Heart right ventricle (tissue), 16 donors: Measurements from ENCODE around the gene GID4. TPM values are rescaled to one million over a fixed set of nuclear protein-coding genes. Genes with fewer than 3 reads are reported as not detected.
"Not testable (repeated sequence)": the region's sequence is repeated elsewhere in the genome, so short reads cannot be mapped to it uniquely, and the experiment has no call there.

Experiments
- ATAC-seq, 8 donors: fragments of 200-7000 bp; cut with Tn5 transposase; one replicate each; pipeline ENCODE4 v1.9.1; 2020; ENCODE audit warnings: mild to moderate bottlenecking in 8 of 8, moderate library complexity in 8 of 8, moderate number of reproducible peaks in 1 of 8
- DNase-seq, 2 donors: peaks; one replicate each; pipeline ENCODE4 v3.0.0-alpha.2; 2020
- H3K27ac ChIP-seq, 10 donors: fragments of 200-600 bp; sonication (generic) in 2 of 10; one replicate each; pipeline versions ENCODE4 v1.5.0 to v1.8.0; 2020 to 2022; ENCODE audit warnings: mild to moderate bottlenecking in 3 of 10
- H3K27me3 ChIP-seq, 7 donors: fragments of 200-600 bp; one replicate each; pipeline ENCODE4 v1.8.0; 2021 to 2022; ENCODE audit warnings: mild to moderate bottlenecking in 2 of 7
- H3K36me3 ChIP-seq, 9 donors: fragments of 200-600 bp; sonication (generic) in 1 of 9; one replicate each; pipeline versions ENCODE4 v1.5.0 to v1.8.0; 2020 to 2022; ENCODE audit warnings: mild to moderate bottlenecking in 2 of 9
- H3K4me1 ChIP-seq, 9 donors: fragments of 200-600 bp; sonication (generic) in 1 of 9; one replicate each; pipeline versions ENCODE4 v1.5.0 to v1.8.0; 2020 to 2022; ENCODE audit warnings: mild to moderate bottlenecking in 4 of 9
- H3K4me3 ChIP-seq, 10 donors: fragments of 200-600 bp; sonication (generic) in 2 of 10; one replicate each; pipeline versions ENCODE4 v1.5.0 to v1.8.0; 2020 to 2022; ENCODE audit warnings: mild to moderate bottlenecking in 7 of 10, moderate library complexity in 2 of 10
- H3K9me3 ChIP-seq, 11 donors: fragments of 200-600 bp in 10 of 11; sonication (generic) in 2 of 11; one replicate each; pipeline versions ENCODE4 v1.5.0 to v1.8.0; 2013 to 2022; ENCODE audit warnings: mild to moderate bottlenecking in 2 of 11, control low read depth in 1 of 11, moderate library complexity in 1 of 11
- CTCF ChIP-seq, 9 donors: fragments of 200-600 bp; sonication (generic) in 2 of 9; IDR thresholded peaks; one replicate each; pipeline versions ENCODE4 v1.5.0 to v1.8.0; 2021 to 2022; ENCODE audit warnings: antibody characterized with exemption in 9 of 9, mild to moderate bottlenecking in 5 of 9, moderate library complexity in 1 of 9
- WGBS, 2 donors: extraction: QIAGEN DNeasy Blood & Tissue Kit; methylation state at CpG; one replicate each; pipeline ENCODE4 v1.1.7; 2013; ENCODE audit warnings: inconsistent platforms in 1 of 2; 5-methylcytosine and 5-hydroxymethylcytosine counted together
- intact Hi-C, 10 donors: fragments of 100-400 bp; cut with DNase I; formaldehyde crosslinking; loops; one replicate each; pipeline versions ENCODE4 v1.11.1 to v1.14.2; 2022
- polyA plus RNA-seq, 2 donors: library from polyadenylated mRNA; stranded (reverse); fragments of 200-250 nt; gene quantifications; one replicate each; pipeline ENCODE4 v1.2.3, GENCODE V29; 2013
- total RNA-seq, 10 donors: library from RNA; stranded (reverse); fragmentation: NEBNext Ultra II Directional in 3 of 10; extraction: Animal tissue kit (Norgen Biotek cat#: 25700) in 3 of 10; gene quantifications; one replicate each; pipeline versions ENCODE4 v1.2.1 to v1.2.4, GENCODE V29; 2021 to 2023
- donor health status: Arrhythmogenic right ventricular cardiomyopathy.
- donor health status: ischemic (EF 13 %, LVEDD 7.1; RV severe dilation, severe dysfunction).
- donor health status: healthy with polysubstance abuse.
- donor health status: DM: no; HTN: yes; CAD: no.
- donor health status: DM: no; HTN: no; CAD: no.
- donor health status: ischemic (EF 25% LVEDD 6.9; RV normal size, moderate dysfunction).
- donor health status: ischemic (EF 25% LVEDD 5.7; RV mildly dilated, moderate dysfunction).
- donor health status: healthy.
- donor health status: DM: yes; HTN: yes; CAD: no.
- donor health status: Ischemic cardiomyopathy.
- donor health status: ischemic (EF 35%, LVEDD 5.7; RV mildly dilated, moderate dysfunction).
- donor health status: nonischemic (EF 11% LVEDD 7.7; RV severe dilation, severe dysfunction).
- donor health status: DM: yes; HTN: yes; CAD: no.
- donor health status: PGD.
- donor health status: ischemic (EF 29% LVEDD 5.4; RV normal size, mild dysfunction).
- donor health status: nonischemic (EF 23%, LVEDD 6.1; RV moderate dilation, normal function).

Gene GID4
- total and polyA plus RNA-seq, 12 donors: 7.0 to 23.7 (median 17.1) TPM

DNA sequence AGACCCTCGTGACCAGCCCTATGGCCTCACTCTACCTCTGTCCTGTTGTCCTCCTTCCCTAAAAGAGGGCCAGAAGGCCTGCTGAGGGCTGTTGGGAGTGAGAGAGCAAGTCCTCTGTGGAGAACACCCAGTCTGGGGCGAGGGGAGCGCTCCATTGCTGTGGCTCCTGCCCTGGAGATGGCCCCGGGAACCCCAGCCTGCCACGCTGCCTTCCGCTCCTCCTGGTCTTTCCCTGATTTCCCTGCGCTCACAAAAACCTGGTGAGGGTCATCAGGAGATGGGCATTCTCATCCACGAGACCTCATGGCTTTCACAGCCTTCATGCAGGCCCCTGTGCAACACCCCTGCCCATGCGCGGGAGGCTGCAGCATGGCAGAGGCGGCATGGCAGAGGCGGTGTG is 45.4 kb upstream of the GID4 start:
- WGBS, 2 donors: 96 to 97% methylated on average over 12 of the region's 12 CpGs
- no peaks in the 10 kb centered on the region for H3K9me3 ChIP-seq
- no peak for TF ChIP-seq CTCF (IDR thresholded peaks at IDR 0.05)
- H3K36me3 ChIP-seq: no peaks in the 10 kb centered on the region
- intact Hi-C loops: loop anchor here in 6 of 10 donors (2.0 to 5.0 kb wide), 4 partner anchors 33 to 43 kb away; partner anchors contain the start of genes ATPAF2 (in 1 of the 6) and GID4 (in 1 of the 6)
- no peak overlapping the region for H3K4me3 ChIP-seq
- H3K27ac ChIP-seq: no peak overlapping the region
- H3K27me3 ChIP-seq: no peaks in the 10 kb centered on the region
- DNase-seq: no peak
- ATAC-seq: peak in 2 of 8 donors; percentile 14
- peaks cover 0 to 9% (median 0%) of the 10 kb centered on the region in 9 donors for H3K4me1 ChIP-seq

- H3K4me3 ChIP-seq: no peak overlapping the region
- TF ChIP-seq CTCF (IDR thresholded peaks at IDR 0.05): peak in 8 of 9 donors; percentile 15 to 63 (median 54)
- no peak overlapping the region for H3K27ac ChIP-seq
- WGBS, 2 donors: 47 to 62% methylated on average over 18 of the region's 18 CpGs
- peaks cover 0 to 9% (median 0%) of the 10 kb centered on the region in 9 donors for H3K4me1 ChIP-seq
- ATAC-seq (peak; percentile 34 to 85 (median 78)), DNase-seq (peak; percentile 17 to 37)
- intact Hi-C loops: loop anchor here in 7 of 10 donors (2.0 to 5.0 kb wide), 4 partner anchors 33 to 43 kb away; partner anchors contain the start of genes ATPAF2 (in 1 of the 7) and GID4 (in 1 of the 7)
- no peaks in the 10 kb centered on the region for H3K27me3 ChIP-seq
- no peaks in the 10 kb centered on the region for H3K36me3 ChIP-seq
- no peaks in the 10 kb centered on the region for H3K9me3 ChIP-seq
Observed at GRCh38 chr17:17994271-17995069, 44.7 kb upstream of the GID4 start.

DNA sequence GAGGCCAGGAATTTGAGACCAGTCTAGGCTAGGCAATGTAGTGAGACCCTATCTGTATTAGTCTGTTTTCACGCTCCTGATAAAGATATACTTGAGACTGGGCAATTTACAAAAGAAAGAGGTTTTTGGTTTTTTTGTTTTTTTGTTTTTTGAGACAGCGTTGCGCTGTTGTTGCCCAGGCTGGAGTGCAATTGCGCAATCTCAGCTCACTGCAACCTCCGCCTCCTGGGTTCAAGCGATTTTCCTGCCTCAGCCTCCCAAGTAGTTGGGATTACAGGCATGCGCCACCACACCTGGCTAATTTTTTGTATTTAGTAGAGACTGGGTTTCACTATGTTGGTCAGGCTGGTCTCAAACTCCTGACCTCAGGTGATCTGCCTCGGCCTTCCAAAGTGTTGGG is 43.3 kb upstream of the GID4 start:
- ATAC-seq, H3K36me3 ChIP-seq, H3K4me3 ChIP-seq, H3K27me3 ChIP-seq, H3K9me3 ChIP-seq, H3K27ac ChIP-seq, DNase-seq, H3K4me1 ChIP-seq: not testable (repeated sequence)
- WGBS, 2 donors: 96 to 97% methylated on average over 8 of the region's 8 CpGs
- intact Hi-C loops: loop anchor here in 3 of 10 donors (2.0 to 5.0 kb wide), 2 partner anchors 36 to 37 kb away; no protein-coding TSS in a partner anchor

- H3K4me1 ChIP-seq: peaks cover 0 to 9% (median 0%) of the 10 kb centered on the region in 9 donors
- no peak overlapping the region for H3K27ac ChIP-seq
- H3K9me3 ChIP-seq: no peaks in the 10 kb centered on the region
- H3K36me3 ChIP-seq: no peaks in the 10 kb centered on the region
- intact Hi-C loops: loop anchor here in 1 of 10 donors (5.0 kb wide), 1 partner anchor 33 kb away; no protein-coding TSS in a partner anchor
- DNase-seq: no peak
- H3K4me3 ChIP-seq: no peak overlapping the region
- peak in 1 of 8 donors; percentile 9 for ATAC-seq
- no peak for TF ChIP-seq CTCF (IDR thresholded peaks at IDR 0.05)
- WGBS, 2 donors: 94 to 96% methylated on average over 8 of the region's 8 CpGs
- no peaks in the 10 kb centered on the region for H3K27me3 ChIP-seq
Observed at GRCh38 chr17:17998934-17999333, 40.3 kb upstream of the GID4 start.
